Measurements from ENCODE around the gene OR51S1.
"Not testable (repeated sequence)": the region's sequence is repeated elsewhere in the genome, so short reads cannot be mapped to it uniquely, and the experiment has no call there.

OR51S1 gene

DNA sequence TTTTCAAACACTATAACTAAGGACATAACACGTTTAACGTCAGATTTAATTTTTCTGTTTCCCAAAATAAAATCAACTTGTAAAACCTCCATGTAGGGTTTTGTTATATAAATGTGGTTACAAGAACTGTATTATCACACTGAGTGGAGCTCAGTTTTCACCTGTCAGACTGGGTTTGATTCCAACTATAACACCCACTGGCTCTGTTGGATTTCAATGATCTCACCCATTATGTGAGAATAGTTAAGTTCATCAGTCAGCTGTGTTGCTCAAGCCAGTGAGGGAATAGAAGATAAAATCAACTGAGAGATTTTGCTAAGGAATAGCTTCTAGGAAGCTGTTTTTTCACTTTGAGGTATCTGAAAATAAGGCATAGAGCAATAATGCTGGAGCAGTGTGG lies 39.8 kb downstream of the OR51S1 start:
- Histone ChIP-seq H3K4ac (ENCODE audit: low read depth in 1 of 2, low read length in 2 of 2) (no peak overlapping the region), H2AK5ac (ENCODE audit: low read length, severe bottlenecking) (no peak overlapping the region), H3K4me2 (ENCODE audit: low read length, poor library complexity, severe bottlenecking) (no peak overlapping the region), H2BK12ac (ENCODE audit: low read length in 2 of 2) (no peak overlapping the region), H3K9me3 (ENCODE audit: control insufficient read depth, low read length) (no peaks in the 10 kb centered on the region), H4K8ac (ENCODE audit: low read length) (no peak overlapping the region), H3K79me1 (replicated peaks; ENCODE audit: low read length, poor library complexity, severe bottlenecking) (no peaks in the 10 kb centered on the region), H3K14ac (ENCODE audit: low read length in 2 of 2) (no peak overlapping the region), H3K23ac (ENCODE audit: low read length in 2 of 2) (no peak overlapping the region), H4K91ac (ENCODE audit: low read length) (no peak overlapping the region), H2BK15ac (ENCODE audit: low read depth, poor library complexity, severe bottlenecking) (no peak overlapping the region), H3K36me3 (ENCODE audit: control insufficient read depth in 1 of 2, insufficient read depth in 2 of 2, low read depth in 1 of 2, low read length in 2 of 2) (no peaks in the 10 kb centered on the region), H3K18ac (ENCODE audit: low read depth in 1 of 2, low read length in 2 of 2) (no peak overlapping the region), H2BK5ac (ENCODE audit: low read depth, low read length, poor library complexity, severe bottlenecking) (no peak overlapping the region), H3K27me3 (ENCODE audit: control insufficient read depth in 1 of 2, insufficient read depth in 1 of 2, low read length in 2 of 2) (no peaks in the 10 kb centered on the region), H2AFZ (ENCODE audit: low read depth, low read length) (no peak overlapping the region), H3K4me3 (ENCODE audit: insufficient read depth in 1 of 2, low read depth in 1 of 2, low read length in 2 of 2) (no peak overlapping the region), H3K4me1 (ENCODE audit: control insufficient read depth, insufficient read depth, low read depth, low read length) (no peaks in the 10 kb centered on the region), H2BK120ac (ENCODE audit: low read depth, low read length) (no peak overlapping the region), H3K9ac (ENCODE audit: low read length) (no peak overlapping the region), H3K27ac (ENCODE audit: low read length, poor library complexity, severe bottlenecking) (no peak overlapping the region)
- DNase-seq: no peak
- no CpG with 5 or more reads among the region's 2 CpGs for WGBS

DNA sequence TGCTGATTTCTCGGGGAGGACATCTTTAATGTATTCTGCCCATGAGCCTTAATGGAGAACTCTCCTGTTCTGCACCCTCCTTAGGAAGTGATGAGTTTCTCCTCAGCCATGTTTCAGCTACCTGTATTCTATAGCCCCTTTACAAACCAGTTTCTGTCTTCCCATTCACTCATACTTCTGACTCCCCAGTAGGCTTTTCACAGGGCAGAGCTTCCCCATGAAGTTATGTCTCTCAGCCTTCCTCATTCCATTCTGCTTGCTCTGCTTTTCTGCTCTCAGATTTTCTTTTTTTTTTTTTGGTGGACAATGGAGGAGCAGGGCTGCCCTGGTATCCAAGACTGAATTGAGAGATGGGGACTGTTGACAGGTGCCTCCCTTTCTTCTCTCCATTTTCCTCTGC lies 40.5 kb downstream of the OR51S1 start:
- no peaks in the 10 kb centered on the region for H3K9me3 ChIP-seq (ENCODE audit: control insufficient read depth, low read length)
- no peak overlapping the region for H3K4me2 ChIP-seq (ENCODE audit: low read length, poor library complexity, severe bottlenecking)
- H3K79me1 ChIP-seq (replicated peaks; ENCODE audit: low read length, poor library complexity, severe bottlenecking): no peaks in the 10 kb centered on the region
- H2BK5ac ChIP-seq (ENCODE audit: low read depth, low read length, poor library complexity, severe bottlenecking): no peak overlapping the region
- no peak overlapping the region for H2AFZ ChIP-seq (ENCODE audit: low read depth, low read length)
- 94% methylated on average over 1 of the region's 1 CpG for WGBS
- no peak overlapping the region for H2BK120ac ChIP-seq (ENCODE audit: low read depth, low read length)
- no peak overlapping the region for H3K14ac ChIP-seq (ENCODE audit: low read length in 2 of 2)
- no peak overlapping the region for H4K8ac ChIP-seq (ENCODE audit: low read length)
- H3K9ac ChIP-seq (ENCODE audit: low read length): no peak overlapping the region
- no peak overlapping the region for H3K4ac ChIP-seq (ENCODE audit: low read depth in 1 of 2, low read length in 2 of 2)
- H2AK5ac ChIP-seq (ENCODE audit: low read length, severe bottlenecking): no peak overlapping the region
- H3K27ac ChIP-seq (ENCODE audit: low read length, poor library complexity, severe bottlenecking): no peak overlapping the region
- no peaks in the 10 kb centered on the region for H3K27me3 ChIP-seq (ENCODE audit: control insufficient read depth in 1 of 2, insufficient read depth in 1 of 2, low read length in 2 of 2)
- no peak overlapping the region for H3K18ac ChIP-seq (ENCODE audit: low read depth in 1 of 2, low read length in 2 of 2)
- no peak overlapping the region for H2BK12ac ChIP-seq (ENCODE audit: low read length in 2 of 2)
- no peak for DNase-seq
- no peaks in the 10 kb centered on the region for H3K4me1 ChIP-seq (ENCODE audit: control insufficient read depth, insufficient read depth, low read depth, low read length)
- no peak overlapping the region for H2BK15ac ChIP-seq (ENCODE audit: low read depth, poor library complexity, severe bottlenecking)
- no peaks in the 10 kb centered on the region for H3K36me3 ChIP-seq (ENCODE audit: control insufficient read depth in 1 of 2, insufficient read depth in 2 of 2, low read depth in 1 of 2, low read length in 2 of 2)
- H3K4me3 ChIP-seq (ENCODE audit: insufficient read depth in 1 of 2, low read depth in 1 of 2, low read length in 2 of 2): no peak overlapping the region
- H4K91ac ChIP-seq (ENCODE audit: low read length): no peak overlapping the region
- no peak overlapping the region for H3K23ac ChIP-seq (ENCODE audit: low read length in 2 of 2)

DNA sequence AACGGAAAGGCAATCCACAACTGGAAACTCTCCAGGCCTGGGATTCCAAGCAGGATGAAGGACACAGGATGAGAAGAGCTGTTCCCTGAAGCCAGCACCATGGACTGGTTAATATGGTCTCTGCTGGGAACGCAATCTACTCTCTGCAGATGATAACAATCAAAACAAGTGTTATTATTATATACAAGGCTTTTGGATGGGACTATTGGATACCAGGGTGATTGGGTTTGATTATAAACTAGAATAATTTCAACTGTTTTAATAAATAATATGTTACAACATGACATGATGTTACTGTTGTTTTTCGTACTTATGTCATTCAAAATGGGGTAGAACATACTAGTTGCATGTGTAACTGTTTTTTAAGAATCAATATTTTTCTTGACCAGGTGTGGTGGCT lies 44.7 kb downstream of the OR51S1 start, which contains the start of gene OR52R1:
TSS of gene OR52R1 (minus strand) at position 101 of the 400 bp plus-strand sequence. CDS start at position 101, 0 bp downstream.
- Histone ChIP-seq H3K4me2 (ENCODE audit: low read length, poor library complexity, severe bottlenecking) (no peak within 1 kb of the TSS), H3K18ac (ENCODE audit: low read depth in 1 of 2, low read length in 2 of 2) (no peak within 1 kb of the TSS), H3K9me3 (ENCODE audit: control insufficient read depth, low read length) (no peaks in the 10 kb centered on the region), H3K4ac (ENCODE audit: low read depth in 1 of 2, low read length in 2 of 2) (no peak within 1 kb of the TSS), H3K4me3 (ENCODE audit: insufficient read depth in 1 of 2, low read depth in 1 of 2, low read length in 2 of 2) (no peak within 1 kb of the TSS), H3K27ac (ENCODE audit: low read length, poor library complexity, severe bottlenecking) (no peak within 1 kb of the TSS), H2AFZ (ENCODE audit: low read depth, low read length) (no peak within 1 kb of the TSS), H3K79me1 (replicated peaks; ENCODE audit: low read length, poor library complexity, severe bottlenecking) (no peaks in the 10 kb centered on the region), H2BK15ac (ENCODE audit: low read depth, poor library complexity, severe bottlenecking) (no peak within 1 kb of the TSS), H2BK5ac (ENCODE audit: low read depth, low read length, poor library complexity, severe bottlenecking) (no peak within 1 kb of the TSS), H4K8ac (ENCODE audit: low read length) (no peak within 1 kb of the TSS), H3K9ac (ENCODE audit: low read length) (no peak within 1 kb of the TSS), H3K23ac (ENCODE audit: low read length in 2 of 2) (no peak within 1 kb of the TSS), H4K91ac (ENCODE audit: low read length) (no peak within 1 kb of the TSS), H2AK5ac (ENCODE audit: low read length, severe bottlenecking) (no peak within 1 kb of the TSS), H2BK12ac (ENCODE audit: low read length in 2 of 2) (no peak within 1 kb of the TSS), H2BK120ac (ENCODE audit: low read depth, low read length) (no peak within 1 kb of the TSS), H3K36me3 (ENCODE audit: control insufficient read depth in 1 of 2, insufficient read depth in 2 of 2, low read depth in 1 of 2, low read length in 2 of 2) (no peaks in the 10 kb centered on the region), H3K27me3 (ENCODE audit: control insufficient read depth in 1 of 2, insufficient read depth in 1 of 2, low read length in 2 of 2) (no peaks in the 10 kb centered on the region), H3K14ac (ENCODE audit: low read length in 2 of 2) (no peak within 1 kb of the TSS), H3K4me1 (ENCODE audit: control insufficient read depth, insufficient read depth, low read depth, low read length) (no peaks in the 10 kb centered on the region)
- WGBS: 88% methylated on average over 2 of the region's 3 CpGs
- no peak for DNase-seq

DNA sequence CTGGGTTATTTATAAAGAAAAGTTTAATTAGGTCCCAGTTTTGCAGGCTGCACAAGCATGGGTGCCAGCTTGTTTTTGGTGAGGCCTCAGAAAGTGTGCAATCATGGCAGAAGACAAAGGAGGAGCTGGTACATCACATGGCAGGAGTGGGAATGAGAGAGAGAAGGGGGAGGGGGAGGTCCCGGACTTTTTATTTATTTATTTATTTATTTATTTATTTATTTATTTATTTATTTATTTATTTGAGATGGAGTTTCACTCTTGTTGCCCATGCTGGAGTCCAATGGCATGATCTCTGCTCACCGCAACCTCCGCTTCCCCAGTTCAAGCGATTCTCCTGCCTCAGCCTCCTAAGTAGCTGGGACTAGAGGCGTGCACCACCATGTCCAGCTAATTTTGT lies 47.7 kb downstream of the OR51S1 start:
- not testable (repeated sequence) for H2BK15ac ChIP-seq (ENCODE audit: low read depth, poor library complexity, severe bottlenecking); H2BK12ac ChIP-seq (ENCODE audit: low read length in 2 of 2); H2AK5ac ChIP-seq (ENCODE audit: low read length, severe bottlenecking); H2AFZ ChIP-seq (ENCODE audit: low read depth, low read length); H3K9ac ChIP-seq (ENCODE audit: low read length); H3K4ac ChIP-seq (ENCODE audit: low read depth in 1 of 2, low read length in 2 of 2); H3K9me3 ChIP-seq (ENCODE audit: control insufficient read depth, low read length); DNase-seq; H3K4me2 ChIP-seq (ENCODE audit: low read length, poor library complexity, severe bottlenecking); H4K8ac ChIP-seq (ENCODE audit: low read length); H3K18ac ChIP-seq (ENCODE audit: low read depth in 1 of 2, low read length in 2 of 2); H2BK120ac ChIP-seq (ENCODE audit: low read depth, low read length); H3K27me3 ChIP-seq (ENCODE audit: control insufficient read depth in 1 of 2, insufficient read depth in 1 of 2, low read length in 2 of 2); H2BK5ac ChIP-seq (ENCODE audit: low read depth, low read length, poor library complexity, severe bottlenecking); H3K14ac ChIP-seq (ENCODE audit: low read length in 2 of 2); H3K4me1 ChIP-seq (ENCODE audit: control insufficient read depth, insufficient read depth, low read depth, low read length); H3K4me3 ChIP-seq (ENCODE audit: insufficient read depth in 1 of 2, low read depth in 1 of 2, low read length in 2 of 2); H3K36me3 ChIP-seq (ENCODE audit: control insufficient read depth in 1 of 2, insufficient read depth in 2 of 2, low read depth in 1 of 2, low read length in 2 of 2); H3K27ac ChIP-seq (ENCODE audit: low read length, poor library complexity, severe bottlenecking); H3K23ac ChIP-seq (ENCODE audit: low read length in 2 of 2); H3K79me1 ChIP-seq (replicated peaks; ENCODE audit: low read length, poor library complexity, severe bottlenecking); H4K91ac ChIP-seq (ENCODE audit: low read length)
- WGBS: 73% methylated on average over 4 of the region's 5 CpGs

All from mesenchymal stem cell (in vitro differentiated cells and primary cell).